GM12878 (cell line): Measurements from ENCODE around the gene SSBP2. TPM values are rescaled to one million over a fixed set of nuclear protein-coding genes. Genes with fewer than 3 reads are reported as not detected.

Experiments used
- ATAC-seq: fragments of 200-7000 bp; cut with Tn5 transposase; 3 replicates; pipeline ENCODE4 v1.9.1; 2020; ENCODE audit warnings: mild to moderate bottlenecking, moderate library complexity
- Bru-seq: library from RNA; stranded (reverse); fragments of 400-500 nt; gene quantifications from one replicate; lab custom pipeline; 2021; lab: Mats Ljungman, UMichigan
- BruChase-seq, 2 experiments: library from RNA; stranded (reverse); fragments of 400-500 nt; gene quantifications; one replicate each; lab custom pipeline; 2021; lab: Mats Ljungman, UMichigan
- BruUV-seq: library from RNA; stranded (reverse); fragments of 400-500 nt; replicated peaks from 2 replicates; lab custom pipeline; 2021; lab: Mats Ljungman, UMichigan
- CTCF ChIA-PET: fragments of 300-600 bp; sonication (Branson Sonifier 250); formaldehyde crosslinking; extraction: SDS; loops from one replicate; lab custom pipeline; 2021; ENCODE audit warnings: inconsistent platforms; lab: Yijun Ruan, JAX
- POLR2A ChIA-PET: fragments of 350-600 bp; formaldehyde crosslinking; extraction: SDS; loops from one replicate; lab custom pipeline; 2021; ENCODE audit warnings: inconsistent platforms; lab: Charles Lee
- RAD21 ChIA-PET: fragments of 300-600 bp; sonication (Branson Sonifier 250); formaldehyde crosslinking; loops from one replicate; lab custom pipeline; 2023; ENCODE audit warnings: antibody characterized with exemption; ENCODE audit not compliant: unreplicated experiment; lab: Charles Lee
- SMC1A ChIA-PET: fragments of 300-600 bp; sonication (Branson Sonifier 250); formaldehyde crosslinking; loops from one replicate; lab custom pipeline; 2023; ENCODE audit not compliant: unreplicated experiment, uncharacterized antibody; lab: Charles Lee
- DNase-seq: peaks from one replicate; pipeline ENCODE4 v3.0.0-alpha.2; 2011; ENCODE audit warnings: low read depth, low spot score
- FAIRE-seq: peaks from 3 replicates; lab custom pipeline; 2011; peaks lifted over from hg19 to GRCh38; lab: Jason Lieb, UNC
- H2AFZ ChIP-seq: 2 replicates; pipeline ENCODE4 v1.6.0; 2011; ENCODE audit warnings: low read depth, low read length, control low read depth; ENCODE audit not compliant: control insufficient read depth
- H3K27ac ChIP-seq: 2 replicates; pipeline ENCODE4 v1.5.1; 2011; ENCODE audit warnings: control low read depth; ENCODE audit not compliant: control insufficient read depth, insufficient read depth
- H3K27me3 ChIP-seq, 2 experiments: replicated peaks in 1 of 2; 2 replicates each; pipeline versions ENCODE4 v1.6.0 to v1.6.1; 2011; ENCODE audit warnings: low read length in 1 of 2; ENCODE audit not compliant: control insufficient read depth in 2 of 2, insufficient read depth in 2 of 2
- H3K36me3 ChIP-seq, 2 experiments: 2 replicates each; pipeline ENCODE4 v1.5.1; 2011; ENCODE audit warnings: low read length in 1 of 2; ENCODE audit not compliant: control insufficient read depth in 2 of 2, insufficient read depth in 2 of 2
- H3K4me1 ChIP-seq: 2 replicates; pipeline ENCODE4 v1.6.1; 2011; ENCODE audit warnings: mild to moderate bottlenecking, low read length, moderate library complexity, mixed read lengths; ENCODE audit not compliant: control insufficient read depth, insufficient read depth
- H3K4me2 ChIP-seq: 2 replicates; pipeline ENCODE4 v1.6.0; 2011; ENCODE audit warnings: control low read depth; ENCODE audit not compliant: control insufficient read depth, insufficient read depth
- H3K4me3 ChIP-seq: fragments of 200-600 bp; sonication (generic); 2 replicates; pipeline ENCODE4 v1.5.1; 2016
- H3K79me2 ChIP-seq: 2 replicates; pipeline ENCODE4 v1.6.0; 2011; ENCODE audit warnings: low read length; ENCODE audit not compliant: control insufficient read depth, insufficient read depth
- H3K9ac ChIP-seq: 2 replicates; pipeline ENCODE4 v1.8.0; 2011; ENCODE audit warnings: low read length, control low read depth, mixed read lengths; ENCODE audit not compliant: control insufficient read depth, insufficient read depth
- H3K9me3 ChIP-seq: replicated peaks from 3 replicates; pipeline ENCODE4 v1.5.1; 2011; ENCODE audit warnings: mild to moderate bottlenecking, low read length; ENCODE audit not compliant: control insufficient read depth, insufficient read depth
- H4K20me1 ChIP-seq: 2 replicates; pipeline ENCODE4 v1.6.0; 2011; ENCODE audit not compliant: control insufficient read depth, insufficient read depth
- BCL11A ChIP-seq: IDR thresholded peaks from 2 replicates; pipeline ENCODE4 v1.6.1; 2011; ENCODE audit warnings: low read depth, low read length
- BMI1 ChIP-seq: fragments of 450-650 bp; IDR thresholded peaks from 2 replicates; pipeline ENCODE4 v1.6.1; 2016; ENCODE audit warnings: mild to moderate bottlenecking, moderate library complexity, borderline replicate concordance
- DPF2 ChIP-seq: fragments of 450-650 bp; IDR thresholded peaks from 2 replicates; pipeline ENCODE4 v1.6.1; 2017; ENCODE audit warnings: mild to moderate bottlenecking
- GABPA ChIP-seq: IDR thresholded peaks from 2 replicates; pipeline ENCODE4 v1.6.1; 2014; ENCODE audit warnings: antibody characterized with exemption, low read depth, mild to moderate bottlenecking, inconsistent platforms
- NFYA ChIP-seq: IDR thresholded peaks from 2 replicates; pipeline ENCODE4 v1.6.1; 2011; ENCODE audit warnings: low read depth, mild to moderate bottlenecking, low read length, improper control_type of control experiment, borderline replicate concordance
- RAD21 ChIP-seq: IDR thresholded peaks from 2 replicates; pipeline ENCODE4 v1.6.1; 2011; ENCODE audit warnings: mild to moderate bottlenecking, low read depth, low read length, moderate library complexity; ENCODE audit not compliant: insufficient read depth
- SREBF2 ChIP-seq: IDR thresholded peaks from 2 replicates; pipeline ENCODE4 v1.6.1; 2012; ENCODE audit warnings: mild to moderate bottlenecking, low read length
- WGBS: methylation state at CpG from one replicate; pipeline ENCODE4 v1.1.6; 2016; ENCODE audit warnings: low lambda C conversion rate; ENCODE audit not compliant: insufficient replicate concordance, insufficient coverage; ENCODE audit errors: missing lambda C conversion rate; 5-methylcytosine and 5-hydroxymethylcytosine counted together
- in situ Hi-C: fragments of 300-500 bp; cut with MboI; formaldehyde crosslinking; loops from 9 replicates; pipeline ENCODE4 v1.14.3; 2018; ENCODE audit warnings: mixed read lengths
- intact Hi-C: fragments of 100-400 bp; cut with micrococcal nuclease; formaldehyde crosslinking; loops from one replicate; pipeline ENCODE4 v1.14.2; 2022; ENCODE audit not compliant: unreplicated experiment
- long read RNA-seq, 2 experiments: library from polyadenylated mRNA; unstranded; transcript quantifications; one replicate each; pipeline ENCODE4 v2.0.0, GENCODE V29; 2019 to 2020
- polyA minus RNA-seq, 3 experiments: library from RNA; depleted of rRNA, polyadenylated mRNA; stranded (reverse); fragments of >200 nt; gene quantifications; 2 replicates each; pipeline ENCODE4 v1.2.3, GENCODE V29; 2011
- polyA plus RNA-seq, 11 experiments: library from polyadenylated mRNA; depleted of rRNA in 4 of 11; unstranded in 6 of 11; stranded (reverse) in 5 of 11; fragments of >200 nt; fragmentation: Nextera tagmentation in 4 of 11; fragmentation: Illumina TruSeq in 1 of 11; extraction: Ambion mirVana in 4 of 11; extraction: Trizol in 1 of 11; gene quantifications; 1 replicate in 1 of 11; 2 replicates in 10 of 11; pipeline versions ENCODE4 v1.2.1 to v1.2.3, GENCODE V29; 2011 to 2016; ENCODE audit warnings: inconsistent platforms in 2 of 11, missing spikeins in 2 of 11, low read depth in 1 of 11
- total RNA-seq, 4 experiments: library from RNA; depleted of rRNA in 3 of 4; stranded (reverse); fragments of >200 nt in 3 of 4; fragmentation: Illumina TruSeq in 1 of 4; extraction: Trizol in 1 of 4; gene quantifications; 2 replicates each; pipeline versions ENCODE4 v1.2.1 to v1.2.3, GENCODE V29; 2013 to 2021
- TF ChIP-seq, protein P1 (sequence below): fragments of 450-650 bp; IDR thresholded peaks from 2 replicates; pipeline ENCODE4 v1.6.1; 2018; ENCODE audit warnings: borderline replicate concordance, mild to moderate bottlenecking; ENCODE audit not compliant: partially characterized antibody
- TF ChIP-seq, protein P2 (sequence below): IDR thresholded peaks from 2 replicates; pipeline ENCODE4 v1.6.1; 2011; ENCODE audit warnings: low read depth, mild to moderate bottlenecking, low read length, moderate library complexity, borderline replicate concordance; ENCODE audit errors: extremely low read depth
- TF ChIP-seq, protein P3 (sequence below): fragments of 150-350 bp; IDR thresholded peaks from 2 replicates; pipeline ENCODE4 v1.6.1; 2016; ENCODE audit warnings: low read depth, low read length

Gene SSBP2
- total RNA-seq (2013; cell fraction: nucleolus; rRNA removed): 167 and 185 TPM in 2 replicates
- total RNA-seq (2014; rRNA removed) (52.2 and 58.7 TPM in 2 replicates), total RNA-seq (2014; rRNA removed; fragmentation: Illumina TruSeq; extraction: Trizol) (64.4 and 65.7 TPM in 2 replicates), total RNA-seq (2021) (59.3 and 62.8 TPM in 2 replicates), polyA plus RNA-seq (2011; rRNA removed) (132 and 152 TPM in 2 replicates), polyA plus RNA-seq (2014; fragmentation: Illumina TruSeq; extraction: Trizol) (111 and 113 TPM in 2 replicates), polyA plus RNA-seq (2014; fragmentation: Nextera tagmentation; extraction: Ambion mirVana) (100 to 1,000 TPM; 117 to 120 TPM), polyA plus RNA-seq (2014; rRNA removed) (62.7 and 72.3 TPM in 2 replicates), polyA plus RNA-seq (2016; fragmentation: Nextera tagmentation; extraction: Ambion mirVana) (100 to 1,000 TPM; 110 to 127 TPM), polyA minus RNA-seq (2011; rRNA and poly(A)+ RNA removed) (99.2 and 111 TPM in 2 replicates), Bru-seq, nascent RNA (percentile 90 among the genes with signal in this experiment), BruChase-seq, experiment 1, labeled RNA remaining after a 6-hour chase (percentile 82 among the genes with signal in this experiment), BruChase-seq, experiment 2, labeled RNA remaining after a 2-hour chase (percentile 86 among the genes with signal in this experiment)
- polyA plus RNA-seq (2011; ENCODE audit: low read depth): 34.2 TPM
- 88.3 and 91.2 TPM in 2 replicates for polyA plus RNA-seq (2011; cell fraction: cytosol; rRNA removed)
- polyA plus RNA-seq (2011; cell fraction: nucleus; rRNA removed): 92.4 and 118 TPM in 2 replicates
- polyA plus RNA-seq (2012): 43.3 and 59.1 TPM in 2 replicates
- polyA minus RNA-seq (2011; cell fraction: cytosol; rRNA and poly(A)+ RNA removed): 25.3 and 26.0 TPM in 2 replicates
- 60.6 and 80.0 TPM in 2 replicates for polyA minus RNA-seq (2011; cell fraction: nucleus; rRNA and poly(A)+ RNA removed)
- long read RNA-seq, experiment 1, full-length matches to known transcripts: 34 of 59 reads
- long read RNA-seq, experiment 1, partial matches to known transcripts: 2 of 59 reads
- long read RNA-seq, experiment 1, other reads (novel, unspliced or antisense): 23 of 59 reads
- long read RNA-seq, experiment 2, full-length matches to known transcripts: 425 of 513 reads
- long read RNA-seq, experiment 2, partial matches to known transcripts: 13 of 513 reads
- long read RNA-seq, experiment 2, other reads (novel, unspliced or antisense): 75 of 513 reads

DNA sequence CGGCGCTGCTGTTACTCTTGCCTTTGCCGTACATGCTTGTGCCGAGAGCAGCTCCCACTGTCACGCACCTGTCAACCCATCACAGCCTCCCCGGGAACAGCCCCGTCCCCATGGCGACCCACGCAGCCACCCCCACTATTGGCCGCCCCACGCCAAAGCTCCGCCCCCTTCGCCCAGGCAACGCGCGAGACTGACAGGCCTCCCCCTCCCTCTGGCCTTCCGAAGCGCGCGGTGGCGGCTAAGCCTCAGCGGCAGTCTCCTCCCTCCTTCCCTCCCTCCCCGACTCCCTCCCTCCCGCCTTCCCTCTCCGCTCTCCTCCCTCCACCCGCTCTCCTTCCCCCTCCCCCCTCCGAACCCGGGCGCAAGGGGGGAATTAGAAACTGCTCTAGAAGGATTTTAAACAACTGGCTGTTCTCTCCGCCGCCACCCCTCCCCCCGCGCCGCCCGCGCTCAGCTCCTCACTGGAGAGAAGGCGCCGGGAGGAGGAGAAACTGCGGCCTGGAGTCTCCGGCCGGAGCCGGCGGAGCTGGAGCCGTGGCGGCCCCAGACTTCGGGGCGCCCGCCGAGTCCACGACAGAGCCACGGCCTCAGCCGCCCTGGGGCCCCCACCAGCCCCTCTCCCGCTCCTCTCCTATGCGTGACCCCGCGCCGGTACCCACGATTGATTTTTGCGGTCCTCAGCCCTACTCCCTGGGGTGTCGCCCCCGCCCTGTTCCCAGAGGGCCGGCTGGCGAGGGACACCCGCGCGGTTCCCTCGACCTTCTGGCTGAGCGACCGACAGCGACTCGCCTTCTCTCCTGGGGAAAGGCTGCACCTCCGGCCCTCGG is at the start of gene SSBP2:
Gene SSBP2 (minus strand): TSS at position 89 of the 827 bp plus-strand sequence. CDS start 55 bp downstream, at position 34.
- peak; percentile 82 for ATAC-seq
- peak within 1 kb of the TSS; percentile 97 for H3K9ac ChIP-seq
- peak within 1 kb of the TSS; percentile 98 for H3K4me2 ChIP-seq
- ChIA-PET SMC1A (interaction anchor here (0.7 to 6.7 kb wide), 9 partner anchors 10 to 417 kb away, joined by 3 to 56 read pairs (median 8); no protein-coding TSS in a partner anchor), POLR2A (interaction anchor here (0.6 to 3.2 kb wide), 13 partner anchors 10 to 442 kb away, joined by 3 to 35 read pairs (median 3); no protein-coding TSS in a partner anchor), RAD21 (interaction anchor here (0.6 to 5.8 kb wide), 20 partner anchors 11 to 1625 kb away, joined by 3 to 79 read pairs (median 4); no protein-coding TSS in a partner anchor), CTCF (interaction anchor here (0.6 to 3.5 kb wide), 9 partner anchors 100 to 448 kb away, joined by 3 to 23 read pairs (median 3); no protein-coding TSS in a partner anchor)
- TSS peak; percentile 69 for BruUV-seq
- H2AFZ ChIP-seq: peak within 1 kb of the TSS; percentile 89
- no peaks in the 10 kb centered on the region for H3K27me3 ChIP-seq
- DNase-seq: peak; percentile 95
- H3K4me3 ChIP-seq: peak within 1 kb of the TSS; percentile 81
- no peaks in the 10 kb centered on the region for H3K9me3 ChIP-seq
- peaks cover 10% of the 10 kb centered on the region for H3K4me1 ChIP-seq
- peaks cover 41% of the 10 kb centered on the region for H3K79me2 ChIP-seq
- intact Hi-C loops: loop anchor here (1.0 to 10.0 kb wide), 6 partner anchors 100 to 474 kb away; no protein-coding TSS in a partner anchor
- peak; percentile 91 for FAIRE-seq
- 1% methylated on average over 29 of the region's 73 CpGs for WGBS
- H3K27ac ChIP-seq: peak within 1 kb of the TSS; percentile 95
- H3K36me3 ChIP-seq: no peaks in the 10 kb centered on the region
- in situ Hi-C loops: no loop called here
- H4K20me1 ChIP-seq: no peaks in the 10 kb centered on the region
- TF ChIP-seq BCL11A: no peak
- TF ChIP-seq NFYA: no peak
- TF ChIP-seq, protein P1, sequence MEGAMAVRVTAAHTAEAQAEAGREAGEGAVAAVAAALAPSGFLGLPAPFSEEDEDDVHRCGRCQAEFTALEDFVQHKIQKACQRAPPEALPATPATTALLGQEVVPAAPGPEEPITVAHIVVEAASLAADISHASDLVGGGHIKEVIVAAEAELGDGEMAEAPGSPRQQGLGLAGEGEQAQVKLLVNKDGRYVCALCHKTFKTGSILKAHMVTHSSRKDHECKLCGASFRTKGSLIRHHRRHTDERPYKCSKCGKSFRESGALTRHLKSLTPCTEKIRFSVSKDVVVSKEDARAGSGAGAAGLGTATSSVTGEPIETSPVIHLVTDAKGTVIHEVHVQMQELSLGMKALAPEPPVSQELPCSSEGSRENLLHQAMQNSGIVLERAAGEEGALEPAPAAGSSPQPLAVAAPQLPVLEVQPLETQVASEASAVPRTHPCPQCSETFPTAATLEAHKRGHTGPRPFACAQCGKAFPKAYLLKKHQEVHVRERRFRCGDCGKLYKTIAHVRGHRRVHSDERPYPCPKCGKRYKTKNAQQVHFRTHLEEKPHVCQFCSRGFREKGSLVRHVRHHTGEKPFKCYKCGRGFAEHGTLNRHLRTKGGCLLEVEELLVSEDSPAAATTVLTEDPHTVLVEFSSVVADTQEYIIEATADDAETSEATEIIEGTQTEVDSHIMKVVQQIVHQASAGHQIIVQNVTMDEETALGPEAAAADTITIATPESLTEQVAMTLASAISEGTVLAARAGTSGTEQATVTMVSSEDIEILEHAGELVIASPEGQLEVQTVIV: no peak
- TF ChIP-seq, protein P2, sequence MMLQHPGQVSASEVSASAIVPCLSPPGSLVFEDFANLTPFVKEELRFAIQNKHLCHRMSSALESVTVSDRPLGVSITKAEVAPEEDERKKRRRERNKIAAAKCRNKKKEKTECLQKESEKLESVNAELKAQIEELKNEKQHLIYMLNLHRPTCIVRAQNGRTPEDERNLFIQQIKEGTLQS: no peak
- TF ChIP-seq RAD21: peak; percentile 50
- TF ChIP-seq BMI1: peak; percentile 99
- TF ChIP-seq, protein P3, sequence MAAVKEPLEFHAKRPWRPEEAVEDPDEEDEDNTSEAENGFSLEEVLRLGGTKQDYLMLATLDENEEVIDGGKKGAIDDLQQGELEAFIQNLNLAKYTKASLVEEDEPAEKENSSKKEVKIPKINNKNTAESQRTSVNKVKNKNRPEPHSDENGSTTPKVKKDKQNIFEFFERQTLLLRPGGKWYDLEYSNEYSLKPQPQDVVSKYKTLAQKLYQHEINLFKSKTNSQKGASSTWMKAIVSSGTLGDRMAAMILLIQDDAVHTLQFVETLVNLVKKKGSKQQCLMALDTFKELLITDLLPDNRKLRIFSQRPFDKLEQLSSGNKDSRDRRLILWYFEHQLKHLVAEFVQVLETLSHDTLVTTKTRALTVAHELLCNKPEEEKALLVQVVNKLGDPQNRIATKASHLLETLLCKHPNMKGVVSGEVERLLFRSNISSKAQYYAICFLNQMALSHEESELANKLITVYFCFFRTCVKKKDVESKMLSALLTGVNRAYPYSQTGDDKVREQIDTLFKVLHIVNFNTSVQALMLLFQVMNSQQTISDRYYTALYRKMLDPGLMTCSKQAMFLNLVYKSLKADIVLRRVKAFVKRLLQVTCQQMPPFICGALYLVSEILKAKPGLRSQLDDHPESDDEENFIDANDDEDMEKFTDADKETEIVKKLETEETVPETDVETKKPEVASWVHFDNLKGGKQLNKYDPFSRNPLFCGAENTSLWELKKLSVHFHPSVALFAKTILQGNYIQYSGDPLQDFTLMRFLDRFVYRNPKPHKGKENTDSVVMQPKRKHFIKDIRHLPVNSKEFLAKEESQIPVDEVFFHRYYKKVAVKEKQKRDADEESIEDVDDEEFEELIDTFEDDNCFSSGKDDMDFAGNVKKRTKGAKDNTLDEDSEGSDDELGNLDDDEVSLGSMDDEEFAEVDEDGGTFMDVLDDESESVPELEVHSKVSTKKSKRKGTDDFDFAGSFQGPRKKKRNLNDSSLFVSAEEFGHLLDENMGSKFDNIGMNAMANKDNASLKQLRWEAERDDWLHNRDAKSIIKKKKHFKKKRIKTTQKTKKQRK: no peak
- no peak for TF ChIP-seq SREBF2
- peak; percentile 73 for TF ChIP-seq DPF2
- TF ChIP-seq GABPA: no peak
